ENCODE results near the gene IL25. TPM values are rescaled to one million over a fixed set of nuclear protein-coding genes. Genes with fewer than 3 reads are reported as not detected.
"Not testable (repeated sequence)": the region's sequence is repeated elsewhere in the genome, so short reads cannot be mapped to it uniquely, and the experiment has no call there.

IL25 gene
- total and polyA plus RNA-seq, 10 of the 15 experiments (the other 5 are each of a cell fraction or from before 2014, with no cell fraction given), result not detected

DNA sequence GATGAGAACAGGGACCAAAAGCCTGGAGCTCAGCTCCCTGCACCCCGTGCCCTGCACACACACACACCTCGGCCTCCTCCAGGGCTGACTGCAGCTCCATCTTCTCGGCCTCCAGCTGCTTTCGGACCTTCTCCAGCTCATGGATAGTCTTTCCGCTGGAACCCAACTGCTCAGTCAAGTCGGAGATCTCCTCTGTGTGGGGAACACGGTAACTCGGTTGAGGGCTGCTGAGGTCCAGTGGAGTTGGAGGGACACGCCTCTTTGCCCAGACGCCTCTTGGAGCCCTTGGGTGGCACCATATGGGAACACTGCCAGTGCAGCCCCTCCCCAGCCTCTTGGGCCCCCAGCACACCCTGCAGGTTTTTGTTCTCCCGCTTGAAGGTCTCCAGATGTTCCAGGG lies 44.2 kb downstream of the IL25 start (continued):
- TF ChIP-seq, protein P1, sequence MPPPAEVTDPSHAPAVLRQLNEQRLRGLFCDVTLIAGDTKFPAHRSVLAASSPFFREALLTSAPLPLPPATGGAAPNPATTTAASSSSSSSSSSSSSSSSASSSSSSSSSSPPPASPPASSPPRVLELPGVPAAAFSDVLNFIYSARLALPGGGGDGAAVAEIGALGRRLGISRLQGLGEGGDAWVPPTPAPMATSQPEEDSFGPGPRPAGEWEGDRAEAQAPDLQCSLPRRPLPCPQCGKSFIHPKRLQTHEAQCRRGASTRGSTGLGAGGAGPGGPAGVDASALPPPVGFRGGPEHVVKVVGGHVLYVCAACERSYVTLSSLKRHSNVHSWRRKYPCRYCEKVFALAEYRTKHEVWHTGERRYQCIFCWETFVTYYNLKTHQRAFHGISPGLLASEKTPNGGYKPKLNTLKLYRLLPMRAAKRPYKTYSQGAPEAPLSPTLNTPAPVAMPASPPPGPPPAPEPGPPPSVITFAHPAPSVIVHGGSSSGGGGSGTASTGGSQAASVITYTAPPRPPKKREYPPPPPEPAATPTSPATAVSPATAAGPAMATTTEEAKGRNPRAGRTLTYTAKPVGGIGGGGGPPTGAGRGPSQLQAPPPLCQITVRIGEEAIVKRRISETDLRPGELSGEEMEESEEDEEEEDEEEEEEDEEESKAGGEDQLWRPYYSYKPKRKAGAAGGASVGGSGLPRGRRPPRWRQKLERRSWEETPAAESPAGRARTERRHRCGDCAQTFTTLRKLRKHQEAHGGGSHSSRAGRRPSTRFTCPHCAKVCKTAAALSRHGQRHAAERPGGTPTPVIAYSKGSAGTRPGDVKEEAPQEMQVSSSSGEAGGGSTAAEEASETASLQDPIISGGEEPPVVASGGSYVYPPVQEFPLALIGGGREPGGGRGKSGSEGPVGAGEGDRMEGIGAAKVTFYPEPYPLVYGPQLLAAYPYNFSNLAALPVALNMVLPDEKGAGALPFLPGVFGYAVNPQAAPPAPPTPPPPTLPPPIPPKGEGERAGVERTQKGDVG (CRISPR knock-in tag; IDR thresholded peaks at IDR 0.05), result no peak
- TF ChIP-seq, protein P2, sequence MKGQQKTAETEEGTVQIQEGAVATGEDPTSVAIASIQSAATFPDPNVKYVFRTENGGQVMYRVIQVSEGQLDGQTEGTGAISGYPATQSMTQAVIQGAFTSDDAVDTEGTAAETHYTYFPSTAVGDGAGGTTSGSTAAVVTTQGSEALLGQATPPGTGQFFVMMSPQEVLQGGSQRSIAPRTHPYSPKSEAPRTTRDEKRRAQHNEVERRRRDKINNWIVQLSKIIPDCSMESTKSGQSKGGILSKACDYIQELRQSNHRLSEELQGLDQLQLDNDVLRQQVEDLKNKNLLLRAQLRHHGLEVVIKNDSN (IDR thresholded peaks at IDR 0.05; ENCODE audit: borderline replicate concordance, extremely low read length, insufficient read depth, low read depth, low read length), result no peak
- TF ChIP-seq EZH2 (IDR thresholded peaks at IDR 0.05; ENCODE audit: borderline replicate concordance, control insufficient read depth, low read depth, low read length) (no peak), MYC (IDR thresholded peaks at IDR 0.05; ENCODE audit: insufficient read depth, insufficient read length, insufficient replicate concordance, low read length, severe bottlenecking) (no peak), TBL1XR1 (IDR thresholded peaks at IDR 0.05; ENCODE audit: low read depth, low read length) (no peak), STAT1 (conservative IDR thresholded peaks at IDR 0.05) (no peak), SMAD5 (IDR thresholded peaks at IDR 0.05; ENCODE audit: low read depth) (no peak), NFYA (IDR thresholded peaks at IDR 0.05; ENCODE audit: borderline replicate concordance, low read depth, low read length) (no peak), GATAD2B (conservative IDR thresholded peaks at IDR 0.05; ENCODE audit: low read depth) (no peak)
- TF ChIP-seq, protein P3, sequence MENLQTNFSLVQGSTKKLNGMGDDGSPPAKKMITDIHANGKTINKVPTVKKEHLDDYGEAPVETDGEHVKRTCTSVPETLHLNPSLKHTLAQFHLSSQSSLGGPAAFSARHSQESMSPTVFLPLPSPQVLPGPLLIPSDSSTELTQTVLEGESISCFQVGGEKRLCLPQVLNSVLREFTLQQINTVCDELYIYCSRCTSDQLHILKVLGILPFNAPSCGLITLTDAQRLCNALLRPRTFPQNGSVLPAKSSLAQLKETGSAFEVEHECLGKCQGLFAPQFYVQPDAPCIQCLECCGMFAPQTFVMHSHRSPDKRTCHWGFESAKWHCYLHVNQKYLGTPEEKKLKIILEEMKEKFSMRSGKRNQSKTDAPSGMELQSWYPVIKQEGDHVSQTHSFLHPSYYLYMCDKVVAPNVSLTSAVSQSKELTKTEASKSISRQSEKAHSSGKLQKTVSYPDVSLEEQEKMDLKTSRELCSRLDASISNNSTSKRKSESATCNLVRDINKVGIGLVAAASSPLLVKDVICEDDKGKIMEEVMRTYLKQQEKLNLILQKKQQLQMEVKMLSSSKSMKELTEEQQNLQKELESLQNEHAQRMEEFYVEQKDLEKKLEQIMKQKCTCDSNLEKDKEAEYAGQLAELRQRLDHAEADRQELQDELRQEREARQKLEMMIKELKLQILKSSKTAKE (IDR thresholded peaks at IDR 0.05; ENCODE audit: low read depth, poor library complexity, severe bottlenecking), result no peak

DNA sequence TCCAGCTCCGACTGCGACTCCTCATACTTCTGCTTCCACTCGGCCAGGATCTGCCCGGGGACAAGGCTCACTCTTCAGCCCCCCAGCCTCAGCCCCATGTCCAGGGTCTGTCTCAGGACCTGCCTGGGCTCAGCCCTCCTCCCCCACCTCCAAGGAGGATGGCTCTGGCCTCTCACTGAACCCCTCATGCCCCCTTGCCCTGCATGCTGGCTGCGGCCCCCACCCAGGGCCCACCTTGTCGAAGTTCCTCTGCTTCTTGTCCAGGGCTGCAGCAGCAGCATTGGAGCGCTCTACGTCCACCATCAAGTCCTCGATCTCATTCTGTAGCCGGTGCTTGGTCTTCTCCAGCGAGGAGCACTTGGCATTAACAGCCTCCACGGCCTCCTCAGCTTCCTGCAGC lies 44.7 kb downstream of the IL25 start:
- BruUV-seq (replicated peaks); FAIRE-seq; in situ Hi-C loops (cut with MboI): not testable (repeated sequence)

More for the DNA sequence above, 44.7 kb downstream of the IL25 start:
- H2AFZ ChIP-seq (ENCODE audit: control insufficient read depth, low read depth, low read length); H3K27ac ChIP-seq (ENCODE audit: control insufficient read depth, insufficient read depth); H4K20me1 ChIP-seq (ENCODE audit: control insufficient read depth, insufficient read depth); H3K36me3 ChIP-seq (ENCODE audit: control insufficient read depth in 2 of 2, insufficient read depth in 2 of 2, low read length in 1 of 2); H3K9ac ChIP-seq (ENCODE audit: control insufficient read depth, insufficient read depth, low read length); SMC1A ChIA-PET (ENCODE audit: uncharacterized antibody, unreplicated experiment); H3K27me3 ChIP-seq (replicated peaks in 1 of 2; ENCODE audit: control insufficient read depth in 2 of 2, insufficient read depth in 2 of 2, low read length in 1 of 2); DNase-seq (ENCODE audit: low read depth, low spot score); H3K79me2 ChIP-seq (ENCODE audit: control insufficient read depth, insufficient read depth, low read length); H3K4me3 ChIP-seq; H3K4me2 ChIP-seq (ENCODE audit: control insufficient read depth, insufficient read depth); ATAC-seq; POLR2A ChIA-PET; H3K9me3 ChIP-seq (replicated peaks; ENCODE audit: control insufficient read depth, insufficient read depth, low read length); CTCF ChIA-PET; RAD21 ChIA-PET (ENCODE audit: unreplicated experiment); H3K4me1 ChIP-seq (ENCODE audit: control insufficient read depth, insufficient read depth, low read length); intact Hi-C loops (cut with micrococcal nuclease; ENCODE audit: unreplicated experiment): not testable (repeated sequence)
- 30% methylated on average over 12 of the region's 12 CpGs for WGBS (ENCODE audit: insufficient coverage, insufficient replicate concordance, low lambda C conversion rate, missing lambda C conversion rate)

Data from GM12878 (cell line).